ENCODE data around the gene ATP13A3. TPM values are rescaled to one million over a fixed set of nuclear protein-coding genes. Genes with fewer than 3 reads are reported as not detected.

Gene ATP13A3
- total RNA-seq, 2 experiments from 2014 or later: 61.4 to 107 TPM

GRCh38 chr3:194475138-194475932 lies 11.5 kb downstream of the ATP13A3 start:
- Mint-ChIP-seq H3K9me3 (ENCODE audit: low read depth) (no peaks in the 10 kb centered on the region), H3K36me3 (ENCODE audit: low read depth) (peaks cover 12% of the 10 kb centered on the region), H3K27ac (no peak overlapping the region), H3K4me3 (no peak overlapping the region), H3K27me3 (no peaks in the 10 kb centered on the region), H3K4me1 (peaks cover 29% of the 10 kb centered on the region)
- POLR2A ChIA-PET: interaction anchor here (1.3 kb wide), 1 partner anchor 10 kb away, joined by 3 read pairs; no protein-coding TSS in a partner anchor
- DNase-seq: no peak
- no peak for ATAC-seq
- intact Hi-C loops (cut with DNase I, micrococcal nuclease): no loop called here
- CTCF ChIA-PET: interaction anchor here (0.9 to 6.6 kb wide), 8 partner anchors 9 to 119 kb away, joined by 3 to 48 read pairs (median 7); no protein-coding TSS in a partner anchor

- intact Hi-C loops (cut with DNase I, micrococcal nuclease): no loop called here
- Mint-ChIP-seq H3K36me3 (ENCODE audit: low read depth) (peaks cover 6% of the 10 kb centered on the region), H3K4me3 (no peak overlapping the region), H3K27me3 (no peaks in the 10 kb centered on the region), H3K9me3 (ENCODE audit: low read depth) (no peaks in the 10 kb centered on the region), H3K4me1 (peaks cover 22% of the 10 kb centered on the region), H3K27ac (no peak overlapping the region)
- POLR2A ChIA-PET: interaction anchor here (1.3 kb wide), 2 partner anchors 11 to 79 kb away, joined by 3 read pairs; no protein-coding TSS in a partner anchor
- DNase-seq (no peak), ATAC-seq (no peak)
- CTCF ChIA-PET: interaction anchor here (0.7 to 6.6 kb wide), 9 partner anchors 10 to 133 kb away, joined by 3 to 48 read pairs (median 4); no protein-coding TSS in a partner anchor
These were observed 12.1 kb downstream of the ATP13A3 start for GRCh38 chr3:194474675-194475074.

GRCh38 chr3:194472290-194472920 lies 14.4 kb downstream of the ATP13A3 start:
- DNase-seq (no peak), ATAC-seq (peak; percentile 88)
- Mint-ChIP-seq H3K4me1 (peaks cover 23% of the 10 kb centered on the region), H3K27ac (no peak overlapping the region), H3K27me3 (no peaks in the 10 kb centered on the region), H3K36me3 (ENCODE audit: low read depth) (peaks cover 2% of the 10 kb centered on the region), H3K4me3 (no peak overlapping the region), H3K9me3 (ENCODE audit: low read depth) (no peaks in the 10 kb centered on the region)
- intact Hi-C loops (cut with DNase I, micrococcal nuclease): loop anchor here (1.0 kb wide), 2 partner anchors 101 to 122 kb away; no protein-coding TSS in a partner anchor
- ChIA-PET CTCF (interaction anchor here (0.6 to 6.6 kb wide), 29 partner anchors 9 to 188 kb away, joined by 3 to 48 read pairs (median 4); no protein-coding TSS in a partner anchor), POLR2A (interaction anchor here (0.6 to 0.7 kb wide), 4 partner anchors 109 to 178 kb away, joined by 3 to 10 read pairs (median 5); no protein-coding TSS in a partner anchor)

- Mint-ChIP-seq H3K27me3 (no peaks in the 10 kb centered on the region), H3K4me1 (peaks cover 27% of the 10 kb centered on the region), H3K4me3 (no peak overlapping the region), H3K27ac (no peak overlapping the region), H3K36me3 (ENCODE audit: low read depth) (peaks cover 2% of the 10 kb centered on the region), H3K9me3 (ENCODE audit: low read depth) (no peaks in the 10 kb centered on the region)
- DNase-seq (no peak), ATAC-seq (no peak)
- POLR2A ChIA-PET: interaction anchor here (0.6 to 0.7 kb wide), 4 partner anchors 109 to 178 kb away, joined by 3 to 10 read pairs (median 5); no protein-coding TSS in a partner anchor
- intact Hi-C loops (cut with DNase I, micrococcal nuclease): loop anchor here (1.0 kb wide), 2 partner anchors 101 to 122 kb away; no protein-coding TSS in a partner anchor
- CTCF ChIA-PET: interaction anchor here (0.6 to 6.6 kb wide), 29 partner anchors 9 to 188 kb away, joined by 3 to 48 read pairs (median 4); no protein-coding TSS in a partner anchor
These were observed 14.9 kb downstream of the ATP13A3 start for GRCh38 chr3:194471863-194472262.

- Mint-ChIP-seq H3K36me3 (ENCODE audit: low read depth) (peaks cover 2% of the 10 kb centered on the region), H3K27me3 (no peaks in the 10 kb centered on the region), H3K9me3 (ENCODE audit: low read depth) (no peaks in the 10 kb centered on the region), H3K27ac (no peak overlapping the region), H3K4me3 (no peak overlapping the region), H3K4me1 (peaks cover 35% of the 10 kb centered on the region)
- ATAC-seq (no peak), DNase-seq (no peak)
- CTCF ChIA-PET: interaction anchor here (0.9 to 6.6 kb wide), 14 partner anchors 8 to 163 kb away, joined by 3 to 48 read pairs (median 5); partner anchors contain the start of gene ATP13A3
- POLR2A ChIA-PET: no interaction called here
- intact Hi-C loops (cut with DNase I, micrococcal nuclease): no loop called here
These were observed 16.2 kb downstream of the ATP13A3 start for GRCh38 chr3:194470615-194471014.

GRCh38 chr3:194469977-194470376 lies 16.8 kb downstream of the ATP13A3 start:
- H3K36me3 Mint-ChIP-seq (ENCODE audit: low read depth): peaks cover under 1% of the 10 kb centered on the region
- ChIA-PET POLR2A (no interaction called here), CTCF (interaction anchor here (1.0 to 6.6 kb wide), 9 partner anchors 8 to 136 kb away, joined by 4 to 48 read pairs (median 10); no protein-coding TSS in a partner anchor)
- no peak overlapping the region for H3K27ac Mint-ChIP-seq
- H3K4me3 Mint-ChIP-seq: no peak overlapping the region
- no peaks in the 10 kb centered on the region for H3K27me3 Mint-ChIP-seq
- ATAC-seq (no peak), DNase-seq (no peak)
- H3K4me1 Mint-ChIP-seq: peaks cover 42% of the 10 kb centered on the region
- intact Hi-C loops (cut with DNase I, micrococcal nuclease): loop anchor here in 1 of 2 experiments (5.0 kb wide), 1 partner anchor 138 kb away; no protein-coding TSS in a partner anchor
- H3K9me3 Mint-ChIP-seq (ENCODE audit: low read depth): no peaks in the 10 kb centered on the region

GRCh38 chr3:194468086-194468485 lies 18.7 kb downstream of the ATP13A3 start:
- Mint-ChIP-seq H3K4me1 (peaks cover 40% of the 10 kb centered on the region), H3K4me3 (no peak overlapping the region), H3K27me3 (no peaks in the 10 kb centered on the region), H3K9me3 (ENCODE audit: low read depth) (no peaks in the 10 kb centered on the region), H3K36me3 (ENCODE audit: low read depth) (peaks cover 3% of the 10 kb centered on the region), H3K27ac (no peak overlapping the region)
- intact Hi-C loops (cut with DNase I, micrococcal nuclease): loop anchor here in 1 of 2 experiments (5.0 kb wide), 1 partner anchor 136 kb away; no protein-coding TSS in a partner anchor
- CTCF ChIA-PET: interaction anchor here (0.6 to 2.4 kb wide), 5 partner anchors 18 to 135 kb away, joined by 3 to 13 read pairs (median 3); no protein-coding TSS in a partner anchor
- POLR2A ChIA-PET: no interaction called here
- ATAC-seq (no peak), DNase-seq (no peak)

- peaks cover 30% of the 10 kb centered on the region for H3K4me1 Mint-ChIP-seq
- H3K9me3 Mint-ChIP-seq (ENCODE audit: low read depth): no peaks in the 10 kb centered on the region
- intact Hi-C loops (cut with DNase I, micrococcal nuclease): loop anchor here in 1 of 2 experiments (5.0 kb wide), 1 partner anchor 135 kb away; no protein-coding TSS in a partner anchor
- POLR2A ChIA-PET: interaction anchor here (0.6 kb wide), 1 partner anchor 172 kb away, joined by 7 read pairs; no protein-coding TSS in a partner anchor
- H3K27me3 Mint-ChIP-seq: no peaks in the 10 kb centered on the region
- CTCF ChIA-PET: interaction anchor here (0.6 to 2.4 kb wide), 5 partner anchors 20 to 267 kb away, joined by 3 to 13 read pairs (median 4); no protein-coding TSS in a partner anchor
- ATAC-seq (no peak), DNase-seq (no peak)
- peaks cover 5% of the 10 kb centered on the region for H3K36me3 Mint-ChIP-seq (ENCODE audit: low read depth)
- no peak overlapping the region for H3K4me3 Mint-ChIP-seq
- no peak overlapping the region for H3K27ac Mint-ChIP-seq
These were observed 19.9 kb downstream of the ATP13A3 start for GRCh38 chr3:194466761-194467356.

- peaks cover 30% of the 10 kb centered on the region for H3K4me1 Mint-ChIP-seq
- H3K36me3 Mint-ChIP-seq (ENCODE audit: low read depth): peaks cover 5% of the 10 kb centered on the region
- POLR2A ChIA-PET: interaction anchor here (0.6 to 0.7 kb wide), 2 partner anchors 173 to 1004 kb away, joined by 3 to 7 read pairs; no protein-coding TSS in a partner anchor
- H3K4me3 Mint-ChIP-seq: no peak overlapping the region
- no peaks in the 10 kb centered on the region for H3K9me3 Mint-ChIP-seq (ENCODE audit: low read depth)
- CTCF ChIA-PET: interaction anchor here (1.1 to 2.4 kb wide), 2 partner anchors 19 to 128 kb away, joined by 6 to 13 read pairs; no protein-coding TSS in a partner anchor
- DNase-seq (no peak), ATAC-seq (peak; percentile 74)
- H3K27me3 Mint-ChIP-seq: no peaks in the 10 kb centered on the region
- intact Hi-C loops (cut with DNase I, micrococcal nuclease): loop anchor here in 1 of 2 experiments (5.0 kb wide), 1 partner anchor 134 kb away; no protein-coding TSS in a partner anchor
- H3K27ac Mint-ChIP-seq: peak overlapping the region; percentile 72
These were observed 20.8 kb downstream of the ATP13A3 start for GRCh38 chr3:194465920-194466570.

- peaks cover 27% of the 10 kb centered on the region for H3K4me1 Mint-ChIP-seq
- DNase-seq (no peak), ATAC-seq (no peak)
- ChIA-PET CTCF (no interaction called here), POLR2A (no interaction called here)
- H3K4me3 Mint-ChIP-seq: no peak overlapping the region
- H3K9me3 Mint-ChIP-seq (ENCODE audit: low read depth): no peaks in the 10 kb centered on the region
- intact Hi-C loops (cut with DNase I, micrococcal nuclease): loop anchor here in 1 of 2 experiments (5.0 kb wide), 1 partner anchor 133 kb away; no protein-coding TSS in a partner anchor
- H3K36me3 Mint-ChIP-seq (ENCODE audit: low read depth): peaks cover 9% of the 10 kb centered on the region
- H3K27me3 Mint-ChIP-seq: no peaks in the 10 kb centered on the region
- H3K27ac Mint-ChIP-seq: peak overlapping the region; percentile 61
These were observed 21.6 kb downstream of the ATP13A3 start for GRCh38 chr3:194465246-194465645.
